SK-N-SH treated with all-trans-retinoic acid at 6 μM for 48 hours (cell line): ENCODE results near the gene MPC1.

Experiments
- BACH2 ChIP-seq: fragments of 250-450 bp; sonication (Bioruptor Pico); IDR thresholded peaks from 2 replicates; pipeline ENCODE4 v1.9.0; 2021; ENCODE audit warnings: mild to moderate bottlenecking, borderline replicate concordance
- GLIS3 ChIP-seq: fragments of 250-450 bp; sonication (Bioruptor Pico); IDR thresholded peaks from 2 replicates; pipeline ENCODE4 v1.5.0; 2020; ENCODE audit warnings: mild to moderate bottlenecking, moderate library complexity
- OSR1 ChIP-seq: fragments of 250-450 bp; sonication (Bioruptor Pico); IDR thresholded peaks from 2 replicates; pipeline ENCODE4 v1.8.0; 2022; ENCODE audit warnings: moderate library complexity, mild to moderate bottlenecking, inconsistent platforms
- PATZ1 ChIP-seq: fragments of 250-450 bp; sonication (Bioruptor Pico); IDR thresholded peaks from 2 replicates; pipeline ENCODE4 v1.8.0; 2020; ENCODE audit warnings: mild to moderate bottlenecking, moderate library complexity, borderline replicate concordance
- RARB ChIP-seq: fragments of 250-450 bp; sonication (Bioruptor Pico); IDR thresholded peaks from 2 replicates; pipeline ENCODE4 v1.8.0; 2021; ENCODE audit warnings: mild to moderate bottlenecking, moderate library complexity
- TCF4 ChIP-seq: fragments of 250-450 bp; sonication (Bioruptor Pico); IDR thresholded peaks from 2 replicates; pipeline ENCODE4 v1.8.0; 2021; ENCODE audit warnings: mild to moderate bottlenecking, moderate library complexity, borderline replicate concordance
- ZFP3 ChIP-seq: fragments of 250-450 bp; sonication (Bioruptor Pico); IDR thresholded peaks from 2 replicates; pipeline ENCODE4 v1.5.0; 2020; ENCODE audit warnings: mild to moderate bottlenecking, moderate library complexity
- ZFP30 ChIP-seq: fragments of 450-650 bp; formaldehyde crosslinking; IDR thresholded peaks from 2 replicates; pipeline ENCODE4 v1.5.0; 2022; ENCODE audit warnings: mild to moderate bottlenecking, moderate library complexity
- ZNF565 ChIP-seq: fragments of 450-650 bp; formaldehyde crosslinking; conservative IDR thresholded peaks from 2 replicates; pipeline ENCODE4 v1.5.0; 2020; ENCODE audit warnings: low read depth, mild to moderate bottlenecking, moderate library complexity
- ZNF70 ChIP-seq: fragments of 450-650 bp; formaldehyde crosslinking; IDR thresholded peaks from 2 replicates; pipeline ENCODE4 v1.5.0; 2020; ENCODE audit warnings: mild to moderate bottlenecking, moderate library complexity
- ZNF8 ChIP-seq: fragments of 450-650 bp; formaldehyde crosslinking; IDR thresholded peaks from 2 replicates; pipeline ENCODE4 v1.5.0; 2020; ENCODE audit warnings: mild to moderate bottlenecking, moderate library complexity
- TF ChIP-seq, protein P1 (sequence below): fragments of 250-450 bp; sonication (Bioruptor Pico); IDR thresholded peaks from 2 replicates; pipeline ENCODE4 v1.5.1; 2020; ENCODE audit warnings: low read depth, mild to moderate bottlenecking, moderate library complexity
- TF ChIP-seq, protein P2 (sequence below): fragments of 250-450 bp; sonication (Bioruptor Pico); IDR thresholded peaks from 2 replicates; pipeline ENCODE4 v1.5.0; 2020; ENCODE audit warnings: mild to moderate bottlenecking, moderate library complexity

- TF ChIP-seq ZNF8 (CRISPR knock-in tag) (no peak), OSR1 (no peak), RARB (CRISPR knock-in tag) (no peak), ZFP3 (CRISPR knock-in tag) (no peak), BACH2 (CRISPR knock-in tag) (no peak), ZNF565 (CRISPR knock-in tag) (no peak), PATZ1 (CRISPR knock-in tag) (no peak), ZNF70 (CRISPR knock-in tag) (no peak), ZFP30 (CRISPR knock-in tag) (no peak), TCF4 (CRISPR knock-in tag) (no peak), GLIS3 (CRISPR knock-in tag) (no peak)
- TF ChIP-seq, protein P1, sequence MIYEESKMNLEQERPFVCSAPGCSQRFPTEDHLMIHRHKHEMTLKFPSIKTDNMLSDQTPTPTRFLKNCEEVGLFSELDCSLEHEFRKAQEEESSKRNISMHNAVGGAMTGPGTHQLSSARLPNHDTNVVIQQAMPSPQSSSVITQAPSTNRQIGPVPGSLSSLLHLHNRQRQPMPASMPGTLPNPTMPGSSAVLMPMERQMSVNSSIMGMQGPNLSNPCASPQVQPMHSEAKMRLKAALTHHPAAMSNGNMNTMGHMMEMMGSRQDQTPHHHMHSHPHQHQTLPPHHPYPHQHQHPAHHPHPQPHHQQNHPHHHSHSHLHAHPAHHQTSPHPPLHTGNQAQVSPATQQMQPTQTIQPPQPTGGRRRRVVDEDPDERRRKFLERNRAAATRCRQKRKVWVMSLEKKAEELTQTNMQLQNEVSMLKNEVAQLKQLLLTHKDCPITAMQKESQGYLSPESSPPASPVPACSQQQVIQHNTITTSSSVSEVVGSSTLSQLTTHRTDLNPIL (CRISPR knock-in tag), result no peak
- TF ChIP-seq, protein P2, sequence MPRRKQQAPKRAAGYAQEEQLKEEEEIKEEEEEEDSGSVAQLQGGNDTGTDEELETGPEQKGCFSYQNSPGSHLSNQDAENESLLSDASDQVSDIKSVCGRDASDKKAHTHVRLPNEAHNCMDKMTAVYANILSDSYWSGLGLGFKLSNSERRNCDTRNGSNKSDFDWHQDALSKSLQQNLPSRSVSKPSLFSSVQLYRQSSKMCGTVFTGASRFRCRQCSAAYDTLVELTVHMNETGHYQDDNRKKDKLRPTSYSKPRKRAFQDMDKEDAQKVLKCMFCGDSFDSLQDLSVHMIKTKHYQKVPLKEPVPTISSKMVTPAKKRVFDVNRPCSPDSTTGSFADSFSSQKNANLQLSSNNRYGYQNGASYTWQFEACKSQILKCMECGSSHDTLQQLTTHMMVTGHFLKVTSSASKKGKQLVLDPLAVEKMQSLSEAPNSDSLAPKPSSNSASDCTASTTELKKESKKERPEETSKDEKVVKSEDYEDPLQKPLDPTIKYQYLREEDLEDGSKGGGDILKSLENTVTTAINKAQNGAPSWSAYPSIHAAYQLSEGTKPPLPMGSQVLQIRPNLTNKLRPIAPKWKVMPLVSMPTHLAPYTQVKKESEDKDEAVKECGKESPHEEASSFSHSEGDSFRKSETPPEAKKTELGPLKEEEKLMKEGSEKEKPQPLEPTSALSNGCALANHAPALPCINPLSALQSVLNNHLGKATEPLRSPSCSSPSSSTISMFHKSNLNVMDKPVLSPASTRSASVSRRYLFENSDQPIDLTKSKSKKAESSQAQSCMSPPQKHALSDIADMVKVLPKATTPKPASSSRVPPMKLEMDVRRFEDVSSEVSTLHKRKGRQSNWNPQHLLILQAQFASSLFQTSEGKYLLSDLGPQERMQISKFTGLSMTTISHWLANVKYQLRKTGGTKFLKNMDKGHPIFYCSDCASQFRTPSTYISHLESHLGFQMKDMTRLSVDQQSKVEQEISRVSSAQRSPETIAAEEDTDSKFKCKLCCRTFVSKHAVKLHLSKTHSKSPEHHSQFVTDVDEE, result no peak
Measured at GRCh38 chr6:166366921-166367320, 15.8 kb downstream of the MPC1 start.
